Heart left ventricle (tissue), 16 donors: ENCODE data around the gene DGAT2. TPM values are rescaled to one million over a fixed set of nuclear protein-coding genes. Genes with fewer than 3 reads are reported as not detected.

ENCODE experiments used
- ATAC-seq, 4 donors: fragments of 200-7000 bp; cut with Tn5 transposase; one replicate each; pipeline ENCODE4 v1.9.1; 2020 to 2022; ENCODE audit warnings: moderate library complexity in 4 of 4, mild to moderate bottlenecking in 3 of 4, moderate number of reproducible peaks in 1 of 4
- DNase-seq, 5 donors: peaks; one replicate each; pipeline ENCODE4 v3.0.0-alpha.2; 2020
- H3K27ac ChIP-seq, 12 donors: fragments of 200-600 bp; sonication (generic) in 4 of 12; one replicate each; pipeline versions ENCODE4 v1.5.0 to v1.8.0; 2016 to 2022; ENCODE audit warnings: mild to moderate bottlenecking in 2 of 12
- H3K27me3 ChIP-seq, 9 donors: fragments of 200-600 bp; sonication (generic) in 2 of 9; one replicate each; pipeline versions ENCODE4 v1.5.1 to v1.8.0; 2016 to 2022; ENCODE audit warnings: mild to moderate bottlenecking in 3 of 9
- H3K36me3 ChIP-seq, 9 donors: fragments of 200-600 bp; sonication (generic) in 2 of 9; one replicate each; pipeline versions ENCODE4 v1.5.0 to v1.8.0; 2018 to 2022; ENCODE audit warnings: mild to moderate bottlenecking in 2 of 9
- H3K4me1 ChIP-seq, 12 donors: fragments of 200-600 bp; sonication (generic) in 4 of 12; one replicate each; pipeline versions ENCODE4 v1.5.0 to v1.8.0; 2016 to 2022; ENCODE audit warnings: mild to moderate bottlenecking in 3 of 12
- H3K4me3 ChIP-seq, 12 donors: fragments of 200-600 bp; sonication (generic) in 4 of 12; one replicate each; pipeline versions ENCODE4 v1.5.0 to v1.8.0; 2017 to 2022; ENCODE audit warnings: mild to moderate bottlenecking in 9 of 12, moderate library complexity in 4 of 12
- H3K9me3 ChIP-seq, 12 donors: fragments of 200-600 bp; sonication (generic) in 4 of 12; one replicate each; pipeline versions ENCODE4 v1.5.0 to v1.8.0; 2016 to 2022; ENCODE audit warnings: mild to moderate bottlenecking in 1 of 12
- POLR2A ChIP-seq, 2 donors: fragments of 450-650 bp; IDR thresholded peaks; one replicate each; pipeline ENCODE4 v1.6.1; 2017; ENCODE audit warnings: antibody characterized with exemption in 2 of 2, mild to moderate bottlenecking in 2 of 2, moderate library complexity in 2 of 2
- WGBS, 4 donors: extraction: QIAGEN DNeasy Blood & Tissue Kit in 2 of 4; methylation state at CpG; one replicate each; pipeline versions ENCODE4 v1.1.5 to v1.1.7; 2013 to 2018; 5-methylcytosine and 5-hydroxymethylcytosine counted together
- intact Hi-C, 10 donors: fragments of 100-400 bp; cut with DNase I; formaldehyde crosslinking; loops; one replicate each; pipeline versions ENCODE4 v1.11.1 to v1.14.2; 2022
- long read RNA-seq, 3 donors: library from polyadenylated mRNA; unstranded; transcript quantifications; one replicate each; pipeline ENCODE4 v2.0.0, GENCODE V29; 2020 to 2021
- polyA plus RNA-seq, 2 donors: library from polyadenylated mRNA; stranded (reverse); fragments of 200-250 nt; gene quantifications; one replicate each; pipeline ENCODE4 v1.2.3, GENCODE V29; 2013
- total RNA-seq, 9 donors: library from RNA; depleted of rRNA in 2 of 9; stranded (reverse); fragments of >200 nt in 2 of 9; fragmentation: NEBNext Ultra II Directional in 3 of 9; extraction: Animal tissue kit (Norgen Biotek cat#: 25700) in 3 of 9; gene quantifications; one replicate each; pipeline versions ENCODE4 v1.1.0 to v1.2.4, GENCODE V29; 2016 to 2023
- TF ChIP-seq, protein P1 (sequence below), 12 donors: fragments of 200-600 bp; sonication (generic) in 4 of 12; IDR thresholded peaks; one replicate each; pipeline versions ENCODE4 v1.5.0 to v1.8.0; 2018 to 2022; ENCODE audit warnings: antibody characterized with exemption in 12 of 12, mild to moderate bottlenecking in 5 of 12
- donor health status: ischemic (EF 13 %, LVEDD 7.1; RV severe dilation, severe dysfunction).
- donor health status: healthy with polysubstance abuse.
- donor health status: DM: no; HTN: yes; CAD: no.
- donor health status: DM: no; HTN: no; CAD: no.
- donor health status: ischemic (EF 25% LVEDD 6.9; RV normal size, moderate dysfunction).
- donor health status: ischemic (EF 25% LVEDD 5.7; RV mildly dilated, moderate dysfunction).
- donor health status: healthy.
- donor health status: DM: yes; HTN: yes; CAD: no.
- donor health status: ischemic (EF 35%, LVEDD 5.7; RV mildly dilated, moderate dysfunction).
- donor health status: nonischemic (EF 11% LVEDD 7.7; RV severe dilation, severe dysfunction).
- donor health status: DM: yes; HTN: yes; CAD: no.
- donor health status: PGD.
- donor health status: ischemic (EF 29% LVEDD 5.4; RV normal size, mild dysfunction).
- donor health status: nonischemic (EF 23%, LVEDD 6.1; RV moderate dilation, normal function).

DGAT2 gene, protein sequence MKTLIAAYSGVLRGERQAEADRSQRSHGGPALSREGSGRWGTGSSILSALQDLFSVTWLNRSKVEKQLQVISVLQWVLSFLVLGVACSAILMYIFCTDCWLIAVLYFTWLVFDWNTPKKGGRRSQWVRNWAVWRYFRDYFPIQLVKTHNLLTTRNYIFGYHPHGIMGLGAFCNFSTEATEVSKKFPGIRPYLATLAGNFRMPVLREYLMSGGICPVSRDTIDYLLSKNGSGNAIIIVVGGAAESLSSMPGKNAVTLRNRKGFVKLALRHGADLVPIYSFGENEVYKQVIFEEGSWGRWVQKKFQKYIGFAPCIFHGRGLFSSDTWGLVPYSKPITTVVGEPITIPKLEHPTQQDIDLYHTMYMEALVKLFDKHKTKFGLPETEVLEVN
- total RNA-seq (10 to 100 TPM in 3 of 9 donors, 1 to 10 TPM in 6; 4.4 to 48.3 (median 8.3) TPM), polyA plus RNA-seq (10 to 100 TPM in 1 of 2 donors, 1 to 10 TPM in 1; 4.0 to 15.8 TPM)
- long read RNA-seq, donor 1, transcript DGAT2-201 (8 exons, 2,453 nt): major isoform, 19 of 19 reads
- long read RNA-seq, donor 1, partial matches to known transcripts: 0 of 19 reads
- long read RNA-seq, donor 1, other reads (novel, unspliced or antisense): 0 of 19 reads
- long read RNA-seq, donor 2, transcript DGAT2-201 (8 exons, 2,453 nt): major isoform, 17 of 18 reads
- long read RNA-seq, donor 2, partial matches to known transcripts: 1 of 18 reads
- long read RNA-seq, donor 2, other reads (novel, unspliced or antisense): 0 of 18 reads
- long read RNA-seq, donor 3, transcript DGAT2-201 (8 exons, 2,453 nt): major isoform, 12 of 12 reads
- long read RNA-seq, donor 3, partial matches to known transcripts: 0 of 12 reads
- long read RNA-seq, donor 3, other reads (novel, unspliced or antisense): 0 of 12 reads

DNA sequence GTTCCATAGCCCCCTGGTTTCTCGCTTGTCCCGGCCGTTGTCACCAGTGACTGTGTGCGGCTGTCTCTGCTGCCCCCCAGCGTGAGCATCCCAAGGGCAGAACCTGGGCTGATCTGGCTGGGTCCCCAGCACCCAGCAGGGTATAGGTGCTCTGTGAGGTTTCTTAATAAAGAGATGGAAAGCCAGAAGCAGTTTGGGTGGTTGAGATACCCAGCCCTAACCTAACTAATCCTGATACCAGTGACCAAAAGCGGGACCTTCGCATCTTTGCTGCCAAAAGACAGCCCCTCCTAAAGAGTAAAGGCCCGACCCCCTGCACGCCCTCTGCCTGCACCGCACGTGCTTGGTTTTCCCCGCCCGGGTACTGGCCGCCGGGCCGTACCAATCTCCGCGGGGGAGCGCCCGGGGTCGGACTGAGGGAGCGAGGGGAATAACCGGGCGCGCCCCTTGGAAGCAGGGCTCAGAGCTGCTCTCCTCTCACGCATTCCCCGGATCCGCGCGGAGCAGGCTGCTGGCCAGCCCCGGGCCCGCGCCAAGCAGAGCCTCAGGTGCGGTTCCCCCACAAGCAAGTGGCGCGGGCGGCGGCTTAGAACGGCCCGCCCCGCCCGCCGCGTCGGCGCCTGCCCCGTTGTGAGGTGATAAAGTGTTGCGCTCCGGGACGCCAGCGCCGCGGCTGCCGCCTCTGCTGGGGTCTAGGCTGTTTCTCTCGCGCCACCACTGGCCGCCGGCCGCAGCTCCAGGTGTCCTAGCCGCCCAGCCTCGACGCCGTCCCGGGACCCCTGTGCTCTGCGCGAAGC lies at the start of gene DGAT2:
Gene DGAT2, plus strand, starts transcription at position 667 of the 797 bp plus-strand sequence. CDS start 214 bp downstream, outside the sequence.
- Histone ChIP-seq H3K4me1 (peaks cover 0 to 44% (median 14%) of the 10 kb centered on the region in 12 donors), H3K27ac (peak within 1 kb of the TSS in 8 of 12 donors; percentile 15 to 73 (median 60)), H3K27me3 (peaks cover 0 to 23% (median 7%) of the 10 kb centered on the region in 9 donors), H3K9me3 (no peaks in the 10 kb centered on the region), H3K36me3 (no peaks in the 10 kb centered on the region), H3K4me3 (peak within 1 kb of the TSS; percentile 13 to 63 (median 57))
- intact Hi-C loops: loop anchor here in 7 of 10 donors (2.0 to 10.0 kb wide), 7 partner anchors 46 to 224 kb away; partner anchors contain the start of gene MOGAT2 (in 1 of the 7)
- TF ChIP-seq, protein P1, sequence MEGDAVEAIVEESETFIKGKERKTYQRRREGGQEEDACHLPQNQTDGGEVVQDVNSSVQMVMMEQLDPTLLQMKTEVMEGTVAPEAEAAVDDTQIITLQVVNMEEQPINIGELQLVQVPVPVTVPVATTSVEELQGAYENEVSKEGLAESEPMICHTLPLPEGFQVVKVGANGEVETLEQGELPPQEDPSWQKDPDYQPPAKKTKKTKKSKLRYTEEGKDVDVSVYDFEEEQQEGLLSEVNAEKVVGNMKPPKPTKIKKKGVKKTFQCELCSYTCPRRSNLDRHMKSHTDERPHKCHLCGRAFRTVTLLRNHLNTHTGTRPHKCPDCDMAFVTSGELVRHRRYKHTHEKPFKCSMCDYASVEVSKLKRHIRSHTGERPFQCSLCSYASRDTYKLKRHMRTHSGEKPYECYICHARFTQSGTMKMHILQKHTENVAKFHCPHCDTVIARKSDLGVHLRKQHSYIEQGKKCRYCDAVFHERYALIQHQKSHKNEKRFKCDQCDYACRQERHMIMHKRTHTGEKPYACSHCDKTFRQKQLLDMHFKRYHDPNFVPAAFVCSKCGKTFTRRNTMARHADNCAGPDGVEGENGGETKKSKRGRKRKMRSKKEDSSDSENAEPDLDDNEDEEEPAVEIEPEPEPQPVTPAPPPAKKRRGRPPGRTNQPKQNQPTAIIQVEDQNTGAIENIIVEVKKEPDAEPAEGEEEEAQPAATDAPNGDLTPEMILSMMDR (IDR thresholded peaks at IDR 0.05): peak in 9 of 12 donors; percentile 19 to 47 (median 32)
- TF ChIP-seq POLR2A (IDR thresholded peaks at IDR 0.05): peak in 1 of 2 donors; percentile 22
- DNase-seq: peak; percentile 77 to 89 (median 83)
- ATAC-seq: peak; percentile 86 to 95 (median 90)
- 2 to 14% (median 3%) methylated on average over 9 to 66 of the region's 66 CpGs for WGBS, 4 donors

DNA sequence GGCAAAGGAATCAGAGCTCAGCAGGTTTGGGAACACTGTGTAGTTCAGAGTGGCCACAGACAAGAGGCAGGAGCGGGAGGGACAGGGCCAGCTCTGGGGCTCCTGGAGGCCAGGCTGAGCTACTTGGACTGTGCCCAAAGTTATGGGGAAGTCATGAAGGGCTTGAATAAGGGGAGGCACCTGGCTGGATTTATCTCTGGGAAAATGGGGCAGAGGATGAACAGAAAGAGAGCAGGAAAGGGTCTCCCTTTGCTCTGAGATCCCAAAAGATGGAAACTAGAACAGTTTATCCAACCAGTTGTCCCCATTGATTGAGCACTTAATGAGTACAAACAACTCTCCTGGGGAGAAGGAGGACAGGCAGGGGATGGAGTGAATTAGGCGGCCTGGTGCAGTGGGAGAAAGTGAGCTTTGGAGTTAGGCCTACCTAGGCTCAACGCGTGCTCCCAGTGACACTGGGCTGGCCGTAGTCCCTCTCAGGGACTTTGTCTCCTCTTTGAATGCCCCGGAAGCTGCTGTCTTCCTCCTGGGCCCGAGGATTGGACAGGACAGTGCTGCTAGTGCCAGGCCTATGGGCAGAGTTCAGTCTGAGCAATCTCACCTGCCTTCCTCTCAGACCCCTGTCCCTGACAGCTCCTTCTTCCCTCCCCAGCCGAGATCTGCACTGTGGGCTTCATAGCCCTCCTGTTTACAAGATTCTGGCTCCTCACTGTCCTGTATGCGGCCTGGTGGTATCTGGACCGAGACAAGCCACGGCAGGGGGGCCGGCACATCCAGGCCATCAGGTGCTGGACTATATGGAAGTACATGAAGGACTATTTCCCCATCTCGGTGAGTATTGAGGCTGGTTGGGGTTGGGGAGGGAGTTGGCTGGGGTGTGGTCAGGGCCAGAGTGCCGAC lies 49.0 kb upstream of the DGAT2 start:
- Histone ChIP-seq H3K36me3 (no peaks in the 10 kb centered on the region), H3K27me3 (no peaks in the 10 kb centered on the region), H3K4me3 (no peak overlapping the region), H3K4me1 (peaks cover 0 to 18% (median 0%) of the 10 kb centered on the region in 12 donors), H3K9me3 (no peaks in the 10 kb centered on the region), H3K27ac (peak overlapping the region in 2 of 12 donors; percentile 10 to 14)
- WGBS, 4 donors: 90 to 94% (median 91%) methylated on average over 12 to 14 of the region's 14 CpGs
- DNase-seq (peak in 1 of 5 donors; percentile 41), ATAC-seq (peak; percentile 50 to 62 (median 54))
- TF ChIP-seq, protein P1 (IDR thresholded peaks at IDR 0.05): no peak
- TF ChIP-seq POLR2A (IDR thresholded peaks at IDR 0.05): no peak
- intact Hi-C loops: loop anchor here (5.0 to 10.0 kb wide), 7 partner anchors 45 to 595 kb away; partner anchors contain the start of gene DGAT2 (in 5 of the 10)

DNA sequence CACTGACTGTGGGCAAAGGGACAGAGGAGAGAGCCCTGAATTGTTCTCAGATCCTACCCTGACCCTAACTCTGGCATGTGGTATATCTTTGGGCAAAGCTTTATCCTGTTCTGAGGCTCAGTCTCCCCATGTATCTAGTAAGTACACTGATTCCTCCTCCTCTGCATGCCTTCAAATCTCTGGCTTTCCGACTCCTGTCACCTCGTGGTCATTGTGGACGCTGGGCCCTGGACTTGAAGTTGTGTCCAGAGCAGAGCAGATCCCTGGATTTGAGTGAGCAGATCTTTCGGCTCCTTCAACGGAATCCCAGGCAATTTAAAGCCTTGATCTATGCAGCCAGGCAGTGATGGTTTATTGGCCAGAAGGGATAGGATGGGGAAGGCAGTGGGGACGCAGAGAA lies 47.9 kb upstream of the DGAT2 start:
- 92 to 95% (median 94%) methylated on average over 6 of the region's 6 CpGs for WGBS, 4 donors
- no peaks in the 10 kb centered on the region for H3K36me3 ChIP-seq
- no peak for DNase-seq

More for the DNA sequence above, 47.9 kb upstream of the DGAT2 start:
- no peak for TF ChIP-seq POLR2A (IDR thresholded peaks at IDR 0.05)
- TF ChIP-seq, protein P1 (IDR thresholded peaks at IDR 0.05): no peak
- Histone ChIP-seq H3K9me3 (no peaks in the 10 kb centered on the region), H3K4me3 (no peak overlapping the region), H3K27ac (no peak overlapping the region), H3K27me3 (no peaks in the 10 kb centered on the region), H3K4me1 (peaks cover 0 to 20% (median 1%) of the 10 kb centered on the region in 12 donors)
- no peak for ATAC-seq
- intact Hi-C loops: loop anchor here in 8 of 10 donors (5.0 to 10.0 kb wide), 5 partner anchors 47 to 424 kb away; partner anchors contain the start of gene DGAT2 (in 4 of the 8)
